ENCODE data around the gene LRP5.
"Not testable (repeated sequence)": the region's sequence is repeated elsewhere in the genome, so short reads cannot be mapped to it uniquely, and the experiment has no call there.

LRP5 gene

DNA sequence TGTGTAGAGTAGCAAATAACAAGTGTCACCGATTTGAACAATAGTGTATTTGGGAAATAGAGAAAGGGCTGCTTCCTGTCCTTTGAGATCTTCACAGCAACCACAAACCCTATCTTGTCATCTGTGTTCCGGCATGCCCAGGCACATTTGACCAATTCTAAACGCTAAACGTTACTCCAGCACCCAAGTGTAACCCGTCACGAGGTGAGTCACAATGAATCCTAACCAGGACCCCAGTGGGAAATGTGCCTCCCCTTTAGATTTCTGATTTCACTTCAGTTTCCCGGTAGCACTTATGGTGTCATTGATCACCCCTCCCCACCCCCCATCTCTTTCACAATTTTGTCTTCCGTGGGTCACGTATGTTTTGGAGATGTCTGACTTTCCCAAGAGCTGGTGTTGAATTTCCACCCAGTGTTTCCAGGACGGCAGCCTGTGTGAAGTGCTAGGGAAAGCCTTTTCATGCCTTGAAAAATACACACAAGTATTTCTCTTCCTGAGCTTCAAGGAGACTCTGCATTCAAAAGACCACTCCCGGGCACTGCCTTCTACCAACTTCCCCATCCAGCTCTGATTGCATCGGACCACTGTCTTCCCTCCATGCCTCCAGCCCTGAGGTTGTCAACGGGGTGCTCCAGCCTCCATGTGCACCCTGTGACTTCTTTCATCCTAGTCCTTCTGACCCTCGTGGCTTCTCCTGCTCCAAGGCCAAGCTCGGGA, 30.1 kb upstream of the LRP5 start:
- DNase-seq (ENCODE audit: low spot score): no peak

DNA sequence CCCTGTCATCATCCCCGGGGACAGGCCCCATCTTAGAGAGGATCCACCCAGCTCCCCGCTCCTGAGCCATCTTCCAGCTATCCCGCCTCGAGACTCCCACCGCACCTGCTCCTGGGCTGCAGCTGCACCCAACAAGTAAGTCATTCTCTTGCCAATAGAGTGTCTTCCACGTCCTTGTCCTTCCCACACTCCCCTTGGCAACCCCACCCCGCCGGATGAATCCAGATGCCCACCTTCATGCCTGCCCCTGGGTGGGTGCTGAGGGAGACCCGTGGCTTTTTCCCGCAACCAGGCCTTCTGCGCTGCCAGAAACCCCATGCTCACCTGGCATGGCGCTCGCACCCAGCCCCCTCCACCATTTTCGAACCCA, 29.5 kb upstream of the LRP5 start:
- DNase-seq (ENCODE audit: low spot score): no peak

DNA sequence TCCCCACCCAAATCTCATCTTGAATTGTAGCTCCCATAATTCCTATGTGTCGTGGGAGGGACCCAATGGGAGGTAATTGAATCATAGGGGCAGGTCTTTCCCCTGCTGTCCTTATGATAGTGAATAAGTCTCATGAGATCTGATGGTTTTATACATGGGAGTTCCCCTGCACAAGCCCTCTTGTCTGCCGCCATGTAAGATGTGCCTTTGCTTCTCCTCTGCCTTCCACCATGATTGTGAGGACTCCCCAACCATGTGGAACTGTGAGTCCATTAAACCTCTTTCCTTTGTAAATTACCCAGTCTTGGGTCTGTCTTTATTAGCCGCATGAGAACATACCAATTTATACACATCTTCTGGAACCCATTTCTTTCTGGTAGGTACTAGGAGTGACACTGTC, 27.8 kb upstream of the LRP5 start:
- not testable (repeated sequence) for DNase-seq (ENCODE audit: low spot score)

DNA sequence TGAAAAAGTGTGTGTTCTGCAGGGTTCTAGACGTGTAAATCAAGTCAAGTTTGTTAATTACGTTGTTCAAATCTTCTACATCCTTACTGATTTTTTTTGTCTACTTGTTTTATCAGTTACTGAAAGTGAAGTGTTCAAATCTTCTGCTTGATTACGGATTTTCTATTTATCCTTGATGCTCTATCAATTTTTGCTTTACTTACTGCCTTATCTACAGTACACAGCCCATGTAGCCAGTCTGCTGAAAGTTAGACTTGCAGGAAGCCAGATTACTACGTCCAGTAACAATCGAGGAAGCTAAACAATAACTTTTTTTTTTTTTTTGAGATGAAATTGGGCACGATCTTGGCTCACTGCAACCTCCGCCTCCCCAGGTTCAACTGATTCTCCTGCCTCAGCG, 25.0 kb upstream of the LRP5 start:
- no peak for DNase-seq (ENCODE audit: low spot score)

DNA sequence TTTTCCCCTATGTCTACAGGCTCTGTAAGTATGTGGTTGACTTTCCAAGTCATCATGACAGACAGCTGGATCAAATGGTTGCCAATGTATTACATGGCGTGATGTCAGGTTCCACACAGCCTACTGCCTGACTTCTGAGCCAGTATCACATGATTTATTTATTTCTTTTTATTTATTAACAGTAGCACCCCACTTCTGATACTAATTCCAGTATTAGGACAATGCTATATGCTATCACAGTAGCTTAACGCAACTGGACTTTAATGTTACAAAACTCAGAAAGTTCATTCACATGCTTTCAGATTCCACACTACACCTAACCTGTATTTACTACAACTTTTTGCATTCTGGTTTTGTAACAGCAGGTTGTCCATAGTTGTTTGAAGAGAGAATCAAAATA, 22.9 kb upstream of the LRP5 start:
- no peak for DNase-seq (ENCODE audit: low spot score)

DNA sequence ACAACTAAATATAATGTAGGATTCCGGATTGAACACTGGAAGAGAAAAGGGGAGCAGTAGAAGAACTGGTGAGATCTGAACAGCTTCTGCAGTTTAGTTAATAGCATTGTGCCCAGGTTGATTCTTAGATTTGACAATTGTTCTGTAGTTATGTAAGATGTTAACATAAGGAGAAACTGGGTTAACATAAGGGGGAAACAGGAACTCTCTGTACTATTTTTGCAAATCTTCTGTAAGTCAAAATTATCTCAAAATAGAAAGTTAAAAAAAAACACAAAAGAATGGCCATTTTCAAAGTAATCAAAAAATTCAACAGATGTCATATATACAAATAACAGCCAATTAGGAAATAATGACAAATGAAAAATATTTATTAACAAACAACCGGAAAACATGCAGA, 18.7 kb upstream of the LRP5 start:
- no peak for DNase-seq (ENCODE audit: low spot score)

DNA sequence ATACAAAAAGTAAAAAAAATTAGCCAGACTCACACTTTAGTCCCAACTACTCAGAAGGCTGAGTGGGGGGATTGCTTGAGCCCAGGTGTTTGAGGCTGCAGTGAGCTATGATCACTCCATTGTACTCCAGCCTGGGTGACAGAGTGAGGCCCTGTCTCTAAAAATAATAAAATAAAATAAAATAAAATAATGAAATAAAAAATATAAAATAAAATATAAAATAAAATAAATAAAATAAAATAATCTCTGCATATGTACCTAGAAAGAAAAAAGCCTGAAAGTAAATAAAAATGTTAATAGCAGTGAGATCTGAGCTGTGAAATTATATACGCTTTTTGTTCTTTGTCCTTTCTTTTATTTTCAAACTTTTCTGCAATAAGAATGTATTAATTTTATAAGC, 17.1 kb upstream of the LRP5 start:
- DNase-seq (ENCODE audit: low spot score): no peak

DNA sequence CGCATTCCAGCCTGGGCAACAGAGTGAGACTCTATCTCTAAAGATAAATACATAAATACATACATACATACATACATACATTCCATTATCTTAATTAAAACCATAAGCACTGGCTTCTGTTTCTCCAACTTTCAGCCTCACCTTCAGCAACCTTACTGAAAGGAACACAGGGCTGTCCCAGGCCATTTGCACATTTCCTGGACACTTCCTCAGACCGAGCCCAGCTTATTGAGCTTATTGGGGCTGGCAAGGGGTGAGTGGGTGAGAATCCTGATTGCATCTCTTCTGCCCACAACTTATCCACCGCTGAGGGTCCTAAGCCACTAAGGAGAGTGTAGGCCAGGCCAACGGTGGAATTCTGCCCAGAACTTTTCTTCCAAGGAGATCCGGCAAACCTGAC, 16.5 kb upstream of the LRP5 start:
- DNase-seq (ENCODE audit: low spot score): no peak

DNA sequence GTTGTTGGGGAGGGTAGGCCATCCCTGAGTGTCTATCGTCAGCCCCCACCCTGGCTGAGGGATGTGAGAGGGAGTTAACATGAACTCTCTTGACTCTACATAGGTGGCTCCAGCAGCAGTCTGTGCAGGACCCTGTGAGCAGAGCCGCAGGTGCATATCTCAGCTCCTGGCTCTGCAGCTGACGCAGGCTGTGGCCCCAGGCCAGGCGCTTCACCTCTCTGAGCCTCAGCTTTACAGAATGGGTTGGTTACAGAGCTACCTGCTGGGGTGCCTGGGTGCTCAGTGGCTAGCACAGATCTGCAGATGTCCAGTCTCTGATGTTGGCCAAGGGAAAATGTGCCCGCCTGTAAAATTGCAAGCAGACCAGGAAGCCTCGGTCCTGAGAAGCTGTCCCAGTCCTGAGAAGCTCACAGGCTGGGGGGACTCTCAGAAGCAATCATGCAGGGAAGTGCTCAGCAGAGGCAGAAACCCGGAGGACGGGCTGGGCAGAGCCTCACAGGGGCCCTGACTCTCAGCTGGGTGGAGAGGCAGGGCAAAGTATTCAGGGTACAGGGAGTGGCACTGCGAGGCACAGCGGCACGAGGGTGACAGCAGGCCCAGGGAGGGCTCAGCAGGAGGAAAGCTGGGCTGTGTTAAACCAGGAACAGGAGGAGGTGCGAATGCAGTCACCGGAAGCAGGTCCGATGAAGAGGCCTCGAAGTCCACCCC, 15.9 kb upstream of the LRP5 start:
- no peak for DNase-seq (ENCODE audit: low spot score)

DNA sequence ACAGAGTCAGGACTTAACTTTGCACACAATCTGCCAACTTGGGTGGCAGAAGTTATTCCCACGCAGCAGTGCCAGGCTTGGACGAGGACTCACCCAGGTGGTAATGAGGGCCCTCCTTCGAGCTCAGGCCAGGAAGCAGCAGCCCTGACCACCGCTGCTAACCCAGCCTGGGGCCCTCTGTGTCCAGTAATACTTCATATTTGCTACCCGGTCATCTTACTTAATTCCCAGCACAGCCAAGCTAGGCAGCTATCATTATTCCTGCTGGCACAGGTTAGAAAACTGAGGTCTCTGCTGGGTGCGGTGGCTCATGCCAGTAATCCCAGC, 15.4 kb upstream of the LRP5 start:
- DNase-seq (ENCODE audit: low spot score): no peak

DNA sequence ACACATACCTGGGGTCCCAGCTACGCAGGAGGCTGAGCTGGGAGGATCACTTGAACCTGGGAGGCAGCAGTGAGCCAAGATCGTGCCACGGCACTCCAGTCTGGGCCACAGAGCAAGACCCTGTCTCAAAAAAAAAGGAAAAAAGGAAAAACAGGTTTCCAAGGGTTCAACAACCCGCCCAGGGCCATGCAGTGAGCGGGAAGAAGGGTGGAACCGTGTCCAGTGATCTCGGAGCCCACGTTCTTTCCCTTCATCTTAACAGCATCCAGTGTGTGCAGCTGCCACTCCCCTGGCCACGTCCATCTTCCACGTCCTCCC, 14.9 kb upstream of the LRP5 start:
- DNase-seq (ENCODE audit: low spot score): no peak

DNA sequence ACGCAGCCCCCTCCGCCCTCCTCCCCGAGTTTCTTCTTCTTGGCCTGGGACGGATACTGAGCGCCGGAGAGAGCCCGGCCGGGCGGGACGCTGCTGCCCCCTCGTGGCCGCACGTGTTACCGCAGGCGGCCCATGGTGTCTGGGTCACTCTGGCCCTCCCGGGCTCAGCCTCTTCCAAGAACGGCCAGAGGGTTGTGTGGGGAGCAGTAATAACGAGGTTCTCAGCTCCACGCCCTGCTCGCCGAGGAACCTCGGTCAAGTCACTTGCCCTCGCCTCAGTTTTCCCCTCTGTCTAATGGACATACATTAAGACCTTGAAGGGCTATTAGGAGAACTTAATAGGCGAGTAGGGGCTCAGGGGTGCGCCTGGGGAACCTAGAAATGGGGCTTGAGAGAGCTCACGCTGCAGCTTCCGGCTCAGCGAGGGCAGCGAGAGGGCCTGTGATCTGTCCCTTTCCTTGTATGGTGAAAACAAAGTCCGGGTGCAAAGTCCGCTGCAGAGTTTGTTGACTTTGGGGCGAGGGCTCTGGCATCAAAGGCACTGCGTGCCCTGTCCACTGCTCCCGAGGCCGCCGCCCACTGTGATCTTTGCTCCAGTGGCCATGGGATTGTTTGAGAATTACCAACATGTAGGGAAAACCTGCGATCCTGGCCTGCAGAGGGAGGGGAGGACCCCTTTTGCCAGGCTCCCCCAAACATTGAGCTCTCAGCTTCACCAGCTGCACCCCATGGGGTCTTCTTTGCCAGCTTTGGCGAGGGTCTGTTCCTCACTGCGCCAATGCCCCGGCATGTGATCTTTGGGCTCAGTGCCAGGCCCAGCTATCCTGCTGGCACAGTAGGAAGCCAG, 14.4 kb upstream of the LRP5 start:
- DNase-seq (ENCODE audit: low spot score): peak; percentile 83

DNA sequence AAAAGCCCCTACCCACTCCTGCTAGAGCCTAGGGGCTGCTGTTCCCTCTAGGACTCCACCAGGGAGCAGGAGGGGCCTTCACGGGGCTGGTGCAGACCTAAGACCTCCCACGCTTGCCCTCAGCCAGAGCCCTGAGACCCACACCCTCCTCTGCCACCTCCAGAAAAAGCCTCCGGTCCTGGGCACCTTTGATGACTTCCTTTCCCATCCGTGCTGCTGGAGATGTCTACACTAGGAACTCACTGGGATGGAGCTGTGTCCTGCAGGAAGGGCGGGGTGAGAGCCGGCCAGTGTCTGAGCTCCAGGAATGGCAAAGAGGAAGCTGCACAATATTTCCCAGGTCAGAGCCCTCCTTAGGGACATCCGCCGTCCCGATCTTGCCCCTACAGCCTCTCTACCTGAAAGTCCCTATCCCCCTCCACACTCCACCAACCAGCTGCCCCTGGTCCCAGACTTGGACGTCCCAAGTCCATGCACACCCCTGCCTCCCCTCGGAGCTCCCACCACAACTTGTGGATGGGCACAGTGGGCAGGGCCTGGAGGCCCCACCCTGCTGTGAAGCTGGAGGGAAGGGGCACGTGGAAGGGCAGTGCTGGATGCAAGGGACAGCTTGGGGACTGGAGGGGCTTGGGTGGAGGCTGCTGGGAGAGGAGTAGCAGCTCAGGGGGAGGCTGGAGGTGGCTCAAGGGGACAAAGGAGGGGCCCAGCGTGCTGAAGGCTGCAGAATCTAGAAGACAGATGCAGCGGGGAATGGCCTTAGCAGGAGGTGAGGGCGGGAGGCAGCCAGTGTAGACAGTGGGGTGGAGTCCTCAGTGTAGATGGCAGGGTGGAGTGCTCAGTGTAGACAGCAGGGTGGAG, 13.5 kb upstream of the LRP5 start:
- DNase-seq (ENCODE audit: low spot score): no peak

DNA sequence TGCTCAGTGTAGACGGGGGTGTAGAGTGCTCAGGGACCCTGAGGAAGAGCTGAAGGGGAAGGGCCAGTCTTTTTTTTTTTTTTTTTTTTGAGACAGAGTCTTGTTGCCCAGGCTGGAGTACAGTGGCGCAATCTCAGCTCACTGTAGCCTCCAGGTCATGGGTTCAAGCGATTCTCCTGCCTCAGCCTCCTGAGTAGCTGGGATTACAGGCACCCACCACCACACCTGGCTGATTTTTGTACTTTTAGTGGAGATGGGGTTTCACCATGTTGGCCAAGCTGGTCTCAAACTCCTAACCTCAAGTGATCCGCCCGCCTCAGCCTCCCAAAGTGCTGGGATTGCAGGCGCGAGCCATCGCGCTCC, 12.9 kb upstream of the LRP5 start:
- not testable (repeated sequence) for DNase-seq (ENCODE audit: low spot score)

DNA sequence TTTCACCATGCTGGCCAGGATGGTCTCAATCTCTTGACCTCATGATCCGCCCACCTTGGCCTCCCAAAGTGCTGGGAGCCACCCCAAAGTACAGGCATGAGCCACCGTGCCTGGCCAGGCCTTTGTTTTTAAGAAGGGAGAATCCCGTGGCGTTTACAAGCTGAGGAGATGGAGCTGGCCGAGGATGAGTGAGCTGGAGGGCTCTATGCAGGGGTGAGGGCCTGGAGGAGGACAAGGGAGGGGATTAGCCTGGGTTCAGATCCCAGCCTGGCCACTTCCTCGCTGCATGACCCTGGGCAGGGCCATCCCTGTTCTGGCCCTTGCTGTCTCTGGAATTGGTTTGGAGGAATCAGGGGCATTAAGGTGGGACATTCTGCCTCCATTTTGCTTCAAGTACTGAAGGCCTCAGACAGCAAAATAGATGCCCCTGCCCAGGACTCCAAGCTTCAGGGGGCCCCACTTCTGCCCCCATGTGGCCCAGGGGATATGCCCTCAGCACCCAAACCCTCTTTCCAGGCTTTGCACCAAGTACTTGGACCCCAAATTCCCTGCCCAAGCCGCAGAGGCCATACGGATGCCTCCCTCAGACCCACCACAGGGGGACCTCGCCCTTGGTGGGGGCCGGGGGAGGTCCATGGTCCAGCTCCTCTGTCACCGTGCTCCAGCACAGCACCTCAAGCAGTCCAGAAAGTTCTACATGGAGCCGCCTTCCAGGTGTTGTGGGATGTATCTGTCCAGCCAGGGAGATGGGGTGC, 12.1 kb upstream of the LRP5 start:
- DNase-seq (ENCODE audit: low spot score): no peak

DNA sequence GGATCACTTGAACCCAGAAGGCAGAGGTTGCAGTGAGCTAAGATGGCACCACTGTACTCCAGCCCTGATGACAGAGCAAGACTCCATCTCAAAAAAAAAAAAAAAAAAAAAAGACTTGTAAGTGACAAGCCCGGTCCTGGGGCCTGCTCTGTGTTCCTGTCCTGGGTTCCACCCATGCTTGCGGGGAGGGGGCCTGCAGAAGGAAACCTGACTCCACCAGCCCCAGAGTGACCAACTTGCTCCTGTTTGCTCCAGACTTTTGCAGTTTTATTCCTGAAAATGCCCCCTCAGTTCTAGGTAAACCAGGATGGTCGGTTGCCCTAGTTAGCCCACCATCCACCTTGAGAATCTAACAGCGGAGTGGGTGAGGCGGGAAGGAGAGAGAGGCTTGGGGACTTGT, 10.1 kb upstream of the LRP5 start:
- no peak for DNase-seq (ENCODE audit: low spot score)

DNA sequence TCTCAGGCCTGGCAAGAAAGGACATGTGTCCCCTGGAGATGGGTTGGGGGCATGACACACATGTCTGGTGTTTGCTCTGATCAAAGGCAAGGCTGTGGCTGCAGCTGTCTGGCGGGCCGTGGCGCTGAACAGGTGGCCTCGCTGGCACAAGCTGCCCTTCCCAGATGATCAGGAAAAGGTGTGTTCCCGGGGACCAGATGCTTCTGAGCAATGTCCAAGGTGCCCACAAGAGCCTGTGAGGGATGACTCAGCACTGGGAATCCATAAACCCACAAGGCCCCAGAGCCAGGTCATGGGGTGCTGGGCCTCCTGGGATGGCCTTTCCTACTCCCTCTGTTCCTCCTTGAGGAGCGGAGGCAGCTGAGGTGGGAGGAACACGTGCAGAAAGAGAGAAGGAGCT, 9.7 kb upstream of the LRP5 start:
- DNase-seq (ENCODE audit: low spot score): peak; percentile 27

DNA sequence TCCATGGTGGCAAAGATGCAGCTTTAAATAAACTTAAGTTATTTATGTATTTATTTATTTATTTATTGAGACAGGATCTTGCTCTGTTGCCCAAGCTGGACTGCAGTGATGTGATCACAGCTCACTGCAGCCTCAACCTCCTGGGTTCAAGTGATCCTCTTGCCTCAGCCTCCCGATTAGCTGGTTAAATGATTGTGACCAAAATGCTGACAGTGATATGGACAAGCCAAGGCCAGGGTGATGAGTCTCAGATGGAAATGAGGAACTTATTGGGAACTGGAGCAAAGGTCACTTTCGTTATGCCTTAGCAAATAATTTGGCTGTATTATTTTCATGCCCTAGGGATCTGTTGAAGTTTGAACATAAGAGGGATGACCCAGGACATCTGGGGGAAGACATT, 9.3 kb upstream of the LRP5 start:
- DNase-seq (ENCODE audit: low spot score): no peak

DNA sequence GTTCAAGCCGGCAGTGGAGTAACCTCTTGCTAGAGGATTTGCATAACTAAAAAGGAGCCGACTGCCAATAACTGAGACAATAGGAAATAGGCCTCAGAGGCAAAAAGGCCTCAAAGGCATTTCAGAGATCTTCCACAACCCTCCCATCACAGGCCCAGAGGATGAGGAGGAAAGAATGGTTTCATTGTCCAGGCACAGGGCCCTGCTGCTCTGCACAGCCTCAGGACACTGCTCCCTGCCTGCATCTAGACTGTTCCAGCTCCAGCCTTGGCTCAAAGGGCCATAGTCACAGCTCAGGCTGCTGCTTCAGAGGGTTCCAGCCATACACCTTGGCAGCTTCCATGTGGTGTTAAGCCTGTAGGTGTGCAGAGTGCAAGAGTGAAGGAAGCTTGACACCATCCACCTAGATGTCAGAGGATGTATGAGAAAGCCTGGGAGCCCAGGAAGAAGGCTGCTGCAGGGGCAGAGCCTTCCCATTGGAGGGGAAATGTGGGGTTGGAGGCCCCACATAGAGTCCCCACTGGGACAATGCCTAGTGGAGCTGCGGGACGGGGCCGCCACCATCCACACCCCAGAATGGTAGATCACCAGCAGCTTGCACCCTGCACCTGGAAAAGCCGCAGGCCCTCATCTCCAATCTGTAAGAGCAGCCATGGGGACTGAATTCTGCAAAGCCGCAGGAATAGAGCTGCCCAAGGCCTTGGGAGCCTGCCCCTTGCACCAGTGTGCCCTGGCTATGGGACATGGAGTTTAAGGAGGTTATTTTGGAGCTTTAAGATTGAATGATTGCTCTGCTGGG, 8.2 kb upstream of the LRP5 start:
- no peak for DNase-seq (ENCODE audit: low spot score)

DNA sequence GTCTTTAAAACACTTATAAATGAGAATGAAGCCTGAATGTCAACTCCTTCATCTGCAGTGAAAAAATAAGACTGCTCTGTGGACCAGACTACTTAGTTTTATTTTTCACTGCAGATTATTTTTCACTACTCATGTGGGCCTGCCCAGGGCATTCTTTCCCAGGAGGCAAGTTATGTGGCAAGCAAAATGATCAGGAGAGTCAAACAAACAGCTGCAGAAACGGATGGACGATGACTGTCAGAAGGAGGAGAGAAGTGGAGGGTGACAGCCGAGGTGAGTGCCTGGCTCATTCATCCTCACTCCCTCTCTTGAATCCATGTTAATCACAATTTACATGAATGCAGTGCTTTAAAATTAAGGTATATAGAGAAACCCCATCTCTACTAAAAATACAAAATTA, 5.8 kb upstream of the LRP5 start:
- DNase-seq (ENCODE audit: low spot score): no peak

DNA sequence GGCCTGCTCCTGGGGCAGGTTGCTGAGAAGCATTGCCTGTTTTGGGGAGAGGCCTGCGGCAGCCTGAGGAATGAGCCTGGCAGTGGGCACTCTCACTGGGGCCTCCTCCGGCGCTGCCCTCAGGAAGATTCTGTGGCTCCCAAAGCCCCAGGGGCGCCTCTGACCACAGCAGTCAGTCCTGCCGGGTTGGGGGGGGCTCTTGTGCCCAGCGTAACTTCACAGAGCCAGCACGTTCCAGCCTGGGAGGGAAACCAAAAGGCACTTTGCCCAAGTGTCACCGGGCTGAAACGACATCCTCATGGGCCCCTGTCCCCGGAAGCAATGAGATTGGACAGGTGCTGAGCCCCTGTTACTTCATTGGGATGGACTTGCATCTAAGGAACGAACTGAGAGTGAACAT, 4.3 kb upstream of the LRP5 start:
- DNase-seq (ENCODE audit: low spot score): no peak
